GM12801 (cell line): ENCODE measurements around the gene GFOD1.

Experiments used
- CTCF ChIP-seq: IDR thresholded peaks from one replicate; pipeline ENCODE4 v1.5.1; 2011; ENCODE audit warnings: control low read depth; ENCODE audit not compliant: insufficient read length; ENCODE audit errors: extremely low read depth

The GFOD1 gene

GRCh38 chr6:13455552-13455966 lies 31.8 kb downstream of the GFOD1 start:
- TF ChIP-seq CTCF, result no peak

DNA sequence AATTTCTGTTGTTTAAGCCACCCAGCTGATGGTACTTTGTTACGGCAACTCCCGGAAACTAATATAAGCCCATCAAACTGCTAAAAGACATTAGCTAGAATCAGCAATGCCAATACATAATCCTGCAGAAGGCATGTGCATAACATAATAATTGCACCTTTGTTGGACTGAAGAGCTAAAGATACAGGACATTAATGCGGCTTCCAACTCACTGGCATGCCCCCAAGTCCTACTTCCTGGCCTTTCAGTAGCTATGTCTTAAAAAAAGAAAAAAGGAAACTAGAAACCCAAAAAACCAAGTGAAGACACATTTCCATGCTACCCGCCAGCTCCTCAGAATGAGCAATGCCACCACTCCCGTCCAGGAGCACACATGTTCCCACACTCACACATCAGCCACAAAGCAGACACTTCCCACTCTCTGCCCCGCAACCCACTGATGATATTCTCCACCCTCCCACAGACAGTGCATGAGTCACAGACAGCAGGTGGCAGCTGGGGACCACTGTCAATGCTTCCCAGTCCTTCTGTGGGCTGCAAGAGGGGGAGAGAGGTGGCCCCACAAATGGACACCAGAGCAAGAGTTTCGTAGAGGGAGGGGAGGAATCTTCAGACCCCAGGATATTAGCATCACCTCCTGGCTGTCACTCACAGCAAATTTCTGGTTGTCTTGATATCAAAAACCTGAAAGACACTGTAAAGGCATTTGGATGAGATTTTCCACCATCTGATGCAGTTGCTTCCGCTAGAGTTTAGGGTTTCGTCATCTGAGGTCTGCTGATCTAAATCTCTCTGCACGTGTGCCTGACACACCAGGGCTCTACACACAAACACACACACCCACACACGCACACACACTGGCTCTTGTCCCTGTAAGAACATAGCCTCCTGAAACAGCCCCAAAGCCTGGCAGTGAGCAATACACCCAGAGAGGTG lies 32.8 kb downstream of the GFOD1 start:
- TF ChIP-seq CTCF, result no peak

DNA sequence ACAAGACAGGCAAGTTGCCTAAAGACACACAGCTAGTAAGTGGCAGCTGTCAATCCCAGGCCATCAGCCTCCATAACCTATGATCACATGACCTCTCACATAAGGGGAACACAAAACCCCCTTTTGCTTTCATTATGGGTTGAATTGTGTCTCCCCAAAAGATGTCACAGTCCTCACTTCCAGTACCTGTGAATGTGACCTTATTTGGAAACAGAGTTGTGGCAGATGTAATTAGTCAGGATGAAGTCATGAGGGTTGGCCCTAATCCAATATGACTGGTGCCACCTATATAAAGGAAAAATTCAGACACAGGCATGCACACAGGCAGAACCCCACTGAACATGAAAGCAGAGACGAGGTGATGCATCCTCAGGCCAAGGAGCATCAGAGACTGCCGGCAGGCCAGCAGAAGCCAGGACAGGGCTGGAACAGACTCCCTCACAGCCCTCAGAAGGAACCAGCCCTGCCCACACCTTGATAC lies 33.6 kb downstream of the GFOD1 start:
- no peak for TF ChIP-seq CTCF

DNA sequence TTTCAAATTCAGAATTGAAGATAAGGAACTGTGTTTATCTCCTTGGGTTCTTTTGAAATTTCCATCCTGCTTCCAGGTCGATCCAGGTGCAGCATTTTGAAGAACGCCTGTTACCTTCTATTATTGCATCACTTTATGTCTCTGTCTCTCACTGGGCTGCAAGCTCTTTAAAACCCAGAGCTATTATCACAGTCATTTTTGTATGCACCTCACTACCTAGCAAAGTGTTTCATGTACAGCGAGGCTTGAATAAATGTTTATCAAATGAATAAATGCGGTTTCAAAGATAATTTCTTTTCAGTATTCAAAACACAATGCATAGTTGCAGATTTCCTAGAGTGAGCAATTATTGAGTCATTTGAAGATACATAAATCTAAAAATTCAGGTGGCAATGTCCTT lies 34.2 kb downstream of the GFOD1 start:
- TF ChIP-seq CTCF, result no peak

GRCh38 chr6:13452346-13453117 lies 34.9 kb downstream of the GFOD1 start:
- no peak for TF ChIP-seq CTCF

- no peak for TF ChIP-seq CTCF
These were observed 36.1 kb downstream of the GFOD1 start for GRCh38 chr6:13451181-13451895.

GRCh38 chr6:13450628-13451027 lies 36.8 kb downstream of the GFOD1 start:
- TF ChIP-seq CTCF, result no peak
